Stomach (tissue), 4 donors: ENCODE measurements around the gene COL4A2.
"Not testable (repeated sequence)": the region's sequence is repeated elsewhere in the genome, so short reads cannot be mapped to it uniquely, and the experiment has no call there.

Experiments
- POLR2A ChIP-seq, 4 donors: fragments of 450-650 bp; IDR thresholded peaks; one replicate each; pipeline ENCODE4 v1.6.1; 2016; ENCODE audit warnings: antibody characterized with exemption in 4 of 4, control low read depth in 2 of 4, mild to moderate bottlenecking in 1 of 4, moderate library complexity in 1 of 4
- TF ChIP-seq, protein P1 (sequence below), 7 experiments: fragments of 450-650 bp in 4 of 7; fragments of 200-600 bp in 3 of 7; sonication (generic) in 3 of 7; IDR thresholded peaks; one replicate each; pipeline ENCODE4 v1.5.1; 2016 to 2019; ENCODE audit warnings: antibody characterized with exemption in 7 of 7, control low read depth in 2 of 7, mild to moderate bottlenecking in 1 of 7

DNA sequence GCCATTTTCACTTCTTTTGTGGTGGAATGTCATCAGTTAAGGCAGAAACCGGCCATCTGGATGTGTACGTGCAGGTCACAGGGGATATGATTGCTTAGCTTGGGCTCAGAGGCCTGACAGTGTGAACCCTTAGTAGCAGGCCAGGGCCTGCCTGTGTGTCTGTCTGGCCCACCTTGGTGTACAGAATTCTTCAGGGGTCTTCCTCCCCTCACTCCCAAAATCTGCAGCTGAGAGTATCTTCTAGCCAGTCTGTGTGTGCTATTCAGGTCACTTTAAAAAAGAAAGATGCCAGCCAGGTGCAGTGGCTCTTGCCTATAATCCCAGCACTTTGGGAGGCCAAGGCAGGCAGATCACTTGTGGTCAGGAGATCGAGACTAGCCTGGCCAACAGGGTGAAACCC lies 179.8 kb downstream of the COL4A2 start:
- TF ChIP-seq POLR2A (IDR thresholded peaks at IDR 0.05), result not testable (repeated sequence)
- TF ChIP-seq, protein P1, sequence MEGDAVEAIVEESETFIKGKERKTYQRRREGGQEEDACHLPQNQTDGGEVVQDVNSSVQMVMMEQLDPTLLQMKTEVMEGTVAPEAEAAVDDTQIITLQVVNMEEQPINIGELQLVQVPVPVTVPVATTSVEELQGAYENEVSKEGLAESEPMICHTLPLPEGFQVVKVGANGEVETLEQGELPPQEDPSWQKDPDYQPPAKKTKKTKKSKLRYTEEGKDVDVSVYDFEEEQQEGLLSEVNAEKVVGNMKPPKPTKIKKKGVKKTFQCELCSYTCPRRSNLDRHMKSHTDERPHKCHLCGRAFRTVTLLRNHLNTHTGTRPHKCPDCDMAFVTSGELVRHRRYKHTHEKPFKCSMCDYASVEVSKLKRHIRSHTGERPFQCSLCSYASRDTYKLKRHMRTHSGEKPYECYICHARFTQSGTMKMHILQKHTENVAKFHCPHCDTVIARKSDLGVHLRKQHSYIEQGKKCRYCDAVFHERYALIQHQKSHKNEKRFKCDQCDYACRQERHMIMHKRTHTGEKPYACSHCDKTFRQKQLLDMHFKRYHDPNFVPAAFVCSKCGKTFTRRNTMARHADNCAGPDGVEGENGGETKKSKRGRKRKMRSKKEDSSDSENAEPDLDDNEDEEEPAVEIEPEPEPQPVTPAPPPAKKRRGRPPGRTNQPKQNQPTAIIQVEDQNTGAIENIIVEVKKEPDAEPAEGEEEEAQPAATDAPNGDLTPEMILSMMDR (IDR thresholded peaks at IDR 0.05), result not testable (repeated sequence)
